Activated CD8-positive, alpha-beta memory T cell treated with anti-CD3 and anti-CD28 coated beads for 36 hours (primary cell): ENCODE results near the gene STIM1. TPM values are rescaled to one million over a fixed set of nuclear protein-coding genes. Genes with fewer than 3 reads are reported as not detected.

Source experiments
- CTCF ChIA-PET: fragments of 350-600 bp; sonication (Branson Sonifier 250); formaldehyde crosslinking; loops from one replicate; lab custom pipeline; 2021; ENCODE audit warnings: antibody characterized with exemption; lab: Charles Lee
- POLR2A ChIA-PET: fragments of 350-600 bp; sonication (Branson Sonifier 250); formaldehyde crosslinking; loops from one replicate; lab custom pipeline; 2021; ENCODE audit warnings: antibody characterized with exemption; lab: Charles Lee
- total RNA-seq, 2 experiments: library from RNA; stranded (reverse); gene quantifications; one replicate each; pipeline ENCODE4 v1.2.3, GENCODE V29; 2021

STIM1 gene
- total RNA-seq, 2 experiments from 2014 or later: 43.9 to 45.8 TPM

DNA sequence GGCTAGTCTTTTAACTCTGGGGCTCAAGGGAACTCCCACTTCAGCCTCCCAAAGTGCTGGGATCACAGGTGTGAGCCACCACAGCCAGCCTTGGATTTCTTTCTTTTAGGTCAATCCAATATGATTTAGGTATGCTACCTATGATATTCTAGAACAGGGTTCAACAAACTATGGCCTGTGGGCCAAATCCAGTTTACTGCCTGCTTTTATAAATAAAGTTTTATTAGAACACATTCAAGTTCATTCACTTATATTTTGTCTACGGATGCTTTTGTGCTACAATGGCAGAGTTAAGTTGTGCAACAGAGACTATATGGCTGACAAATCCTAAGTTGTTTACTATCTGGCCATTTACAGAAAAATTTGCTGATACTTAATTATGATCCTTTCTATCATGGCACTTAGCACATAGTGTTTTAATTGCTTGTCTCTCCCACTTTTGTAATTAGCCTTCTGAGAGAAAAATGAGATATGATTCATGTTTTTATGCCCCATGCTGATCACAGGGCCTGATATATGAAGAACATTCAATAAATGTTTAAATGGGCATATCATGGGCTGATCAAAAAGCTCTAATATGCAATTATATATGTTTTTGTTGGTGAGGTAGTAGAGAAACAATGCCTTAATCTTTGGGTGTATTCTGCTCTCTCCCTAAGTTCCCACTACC is 109.6 kb downstream of the STIM1 start:
- CTCF ChIA-PET: interaction anchor here (1.6 kb wide), 1 partner anchor 108 kb away, joined by 5 read pairs; no protein-coding TSS in a partner anchor
- POLR2A ChIA-PET: no interaction called here

DNA sequence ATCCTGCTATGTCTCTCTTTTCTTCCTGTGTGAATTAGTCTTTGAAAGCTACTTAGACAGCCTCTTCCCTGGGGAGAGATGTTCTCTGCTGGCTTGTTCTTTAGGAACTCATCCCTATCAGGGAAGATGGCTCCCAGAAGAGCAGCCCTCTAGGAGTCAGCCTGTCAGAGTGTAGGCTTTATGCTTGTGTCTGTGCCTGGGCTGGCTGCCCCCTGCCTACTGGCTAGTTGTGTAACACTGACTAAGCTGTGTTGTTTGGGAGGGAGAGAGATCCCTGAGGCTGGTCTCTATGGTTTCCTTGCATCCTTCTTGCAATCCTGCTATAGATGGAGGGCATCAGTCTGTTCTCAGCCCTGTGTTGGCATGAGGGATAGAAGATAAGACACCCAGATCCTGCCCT is 112.2 kb downstream of the STIM1 start:
- POLR2A ChIA-PET: no interaction called here
- CTCF ChIA-PET: interaction anchor here (1.1 to 1.4 kb wide), 2 partner anchors 20 to 113 kb away, joined by 3 to 6 read pairs; partner anchors contain the start of gene STIM1

DNA sequence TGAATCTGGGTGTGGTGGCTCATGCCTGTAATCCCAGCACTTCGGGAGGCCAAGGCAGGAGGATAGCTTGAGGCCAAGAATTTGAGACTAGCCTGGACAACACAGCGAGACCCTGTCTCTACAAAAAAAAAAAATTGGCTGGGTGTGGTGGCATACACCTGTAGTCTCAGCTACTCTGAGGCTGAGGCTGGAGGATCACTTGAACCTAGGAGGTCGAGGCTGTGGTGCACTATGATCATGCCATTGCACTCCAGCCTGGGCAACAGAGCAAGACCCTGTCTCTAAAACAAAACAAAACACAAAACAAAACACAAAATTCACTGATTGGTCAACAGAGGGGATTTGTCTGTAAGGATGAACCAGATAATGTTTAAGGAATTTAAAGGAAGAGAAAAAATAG is 113.7 kb downstream of the STIM1 start:
- CTCF ChIA-PET: interaction anchor here (2.1 kb wide), 1 partner anchor 10 kb away, joined by 6 read pairs; no protein-coding TSS in a partner anchor
- POLR2A ChIA-PET: no interaction called here

DNA sequence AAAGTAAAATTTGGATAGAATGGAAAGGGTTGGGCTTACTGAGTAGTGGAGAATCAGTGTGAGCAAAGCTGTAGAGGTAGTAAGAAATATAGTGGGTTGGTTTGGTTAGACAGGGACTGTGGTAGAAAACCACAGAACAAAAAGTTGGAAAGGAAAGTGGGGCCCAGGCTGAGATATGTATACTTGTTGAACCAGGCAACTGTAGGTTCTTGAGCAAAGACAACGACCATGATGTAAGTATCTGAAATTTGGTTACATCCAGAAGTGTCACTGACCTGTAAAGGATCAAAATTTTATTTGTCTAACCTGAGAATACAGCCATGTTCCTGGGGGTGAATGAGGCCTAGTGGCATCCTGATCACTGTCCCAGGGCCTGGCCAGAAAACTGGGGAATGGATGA is 114.1 kb downstream of the STIM1 start:
- ChIA-PET CTCF (interaction anchor here (0.5 to 2.1 kb wide), 4 partner anchors 9 to 115 kb away, joined by 3 to 6 read pairs (median 4); no protein-coding TSS in a partner anchor), POLR2A (interaction anchor here (0.7 kb wide), 1 partner anchor 59 kb away, joined by 3 read pairs; no protein-coding TSS in a partner anchor)

DNA sequence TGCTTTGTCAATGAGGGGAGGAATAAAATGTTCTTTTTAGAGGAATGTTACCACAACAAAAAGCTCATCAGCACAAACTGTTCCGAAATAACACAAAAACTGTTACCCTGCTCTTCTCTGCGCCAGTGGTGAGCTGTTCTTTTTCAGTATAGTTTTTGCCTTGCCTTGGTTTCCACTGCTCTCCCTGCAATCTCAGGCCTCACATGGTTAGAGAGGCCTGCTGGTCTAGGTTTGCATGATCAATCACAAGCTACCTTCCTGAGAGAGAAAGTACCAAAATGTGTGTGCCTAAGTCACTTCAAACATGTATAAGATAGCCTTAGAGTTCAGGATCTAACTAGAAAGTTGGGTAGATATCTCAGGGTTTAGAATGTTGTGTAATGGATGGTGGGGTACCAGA is 114.6 kb downstream of the STIM1 start:
- POLR2A ChIA-PET: interaction anchor here (0.7 kb wide), 1 partner anchor 59 kb away, joined by 3 read pairs; no protein-coding TSS in a partner anchor
- CTCF ChIA-PET: interaction anchor here (0.5 to 2.1 kb wide), 5 partner anchors 9 to 202 kb away, joined by 3 to 6 read pairs (median 3); no protein-coding TSS in a partner anchor

DNA sequence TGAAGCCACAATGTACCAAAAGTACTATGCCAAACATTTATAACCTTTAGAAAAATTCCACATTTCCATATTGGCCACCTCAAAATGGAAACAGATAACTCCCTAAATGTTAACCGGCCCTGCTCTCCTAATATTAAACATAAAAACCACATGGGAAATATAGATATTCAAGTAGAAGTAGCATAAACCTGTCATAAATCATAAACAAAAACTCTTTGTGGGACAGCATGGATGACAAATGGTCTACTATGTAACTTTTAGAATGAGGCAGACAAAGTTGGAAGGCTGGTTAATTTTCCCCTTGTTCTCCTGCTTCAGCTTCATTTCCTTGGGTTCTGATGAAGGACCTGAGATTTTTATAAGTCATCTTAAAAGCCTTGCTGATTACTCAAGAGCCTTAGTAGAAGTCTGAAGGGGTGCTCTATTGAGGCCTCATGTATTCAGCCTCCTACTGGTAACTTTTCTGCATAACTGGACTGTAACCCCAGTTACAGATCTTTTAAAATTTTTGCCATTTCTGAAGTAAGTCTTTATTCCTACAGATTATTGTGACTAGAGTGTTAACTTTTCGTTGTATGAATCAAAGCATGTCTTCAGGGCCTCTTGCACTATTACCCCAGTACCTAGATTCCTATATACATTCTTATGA is 116.4 kb downstream of the STIM1 start:
- CTCF ChIA-PET: interaction anchor here (0.8 to 0.9 kb wide), 2 partner anchors 117 to 209 kb away, joined by 3 to 4 read pairs; no protein-coding TSS in a partner anchor

DNA sequence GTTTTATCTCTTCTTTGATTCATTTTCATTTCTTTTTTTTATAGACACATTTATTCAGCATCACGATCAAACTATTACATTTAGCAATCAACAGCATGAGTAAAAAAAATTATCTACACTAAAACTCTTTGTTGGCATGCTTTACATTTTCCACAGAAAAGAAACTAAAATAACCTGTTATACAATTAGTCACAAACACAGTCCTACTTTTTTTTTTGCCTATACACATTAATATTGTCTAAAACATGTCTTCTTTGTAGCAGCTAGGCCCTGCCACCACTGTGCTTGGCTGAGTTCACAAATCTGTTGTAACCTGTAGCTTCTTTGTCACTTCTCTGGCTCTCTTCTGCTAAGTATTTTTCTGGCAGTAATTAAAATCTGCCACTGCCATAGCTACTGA is 117.0 kb downstream of the STIM1 start:
- POLR2A ChIA-PET: no interaction called here
- CTCF ChIA-PET: interaction anchor here (0.8 to 0.9 kb wide), 2 partner anchors 118 to 209 kb away, joined by 3 to 4 read pairs; no protein-coding TSS in a partner anchor

More for the DNA sequence above, 116.4 kb downstream of the STIM1 start:
- POLR2A ChIA-PET: no interaction called here

DNA sequence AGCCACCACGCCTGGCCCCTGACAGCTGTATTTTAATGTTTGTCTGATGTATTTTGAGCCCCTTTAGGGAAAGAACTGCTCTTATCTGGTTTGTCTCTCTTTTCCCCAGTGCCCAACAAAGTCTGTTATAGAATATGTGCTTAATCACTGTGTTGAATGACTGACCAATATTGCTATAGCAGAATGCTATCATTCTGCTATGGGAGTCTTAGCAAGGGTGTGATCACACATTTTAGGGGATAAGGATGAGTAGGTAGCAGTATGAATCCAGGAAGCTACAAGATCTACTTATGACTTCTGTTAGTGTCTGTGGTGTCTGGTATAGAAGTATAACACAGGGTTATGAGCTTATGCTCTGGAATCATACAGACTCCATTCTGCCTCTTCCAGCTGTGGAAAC is 121.6 kb downstream of the STIM1 start:
- CTCF ChIA-PET: interaction anchor here (1.0 kb wide), 1 partner anchor 122 kb away, joined by 4 read pairs; the partner anchor contains the start of gene STIM1
- POLR2A ChIA-PET: no interaction called here

DNA sequence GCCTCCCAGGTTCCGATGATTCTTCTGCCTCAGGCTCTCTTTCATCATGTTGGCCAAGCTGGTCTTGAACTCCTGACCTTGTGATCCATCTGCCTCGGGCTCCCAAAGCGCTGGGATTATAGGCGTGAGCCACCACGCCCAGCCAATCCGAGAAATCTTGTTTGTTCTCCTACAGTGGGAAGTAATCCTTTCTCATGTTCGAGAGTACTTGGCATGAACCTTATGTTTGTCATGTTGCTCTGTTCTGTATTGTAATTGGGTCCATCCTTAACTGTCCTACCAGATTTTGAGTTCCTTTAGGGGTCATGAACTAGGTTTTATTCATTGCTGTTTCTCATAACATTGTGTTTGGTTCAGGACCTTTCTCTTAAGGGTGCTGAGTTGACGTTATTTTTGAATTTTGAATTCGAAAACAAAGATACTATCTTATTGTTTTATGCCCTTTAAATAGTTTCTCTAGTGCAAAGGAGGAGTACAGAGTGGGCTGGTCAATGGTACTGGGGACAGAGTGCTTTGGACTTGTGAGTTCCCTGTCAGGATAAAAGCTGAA is 125.7 kb downstream of the STIM1 start:
- CTCF ChIA-PET: interaction anchor here (1.0 to 2.0 kb wide), 2 partner anchors 92 to 126 kb away, joined by 3 to 5 read pairs; no protein-coding TSS in a partner anchor
- POLR2A ChIA-PET: no interaction called here

DNA sequence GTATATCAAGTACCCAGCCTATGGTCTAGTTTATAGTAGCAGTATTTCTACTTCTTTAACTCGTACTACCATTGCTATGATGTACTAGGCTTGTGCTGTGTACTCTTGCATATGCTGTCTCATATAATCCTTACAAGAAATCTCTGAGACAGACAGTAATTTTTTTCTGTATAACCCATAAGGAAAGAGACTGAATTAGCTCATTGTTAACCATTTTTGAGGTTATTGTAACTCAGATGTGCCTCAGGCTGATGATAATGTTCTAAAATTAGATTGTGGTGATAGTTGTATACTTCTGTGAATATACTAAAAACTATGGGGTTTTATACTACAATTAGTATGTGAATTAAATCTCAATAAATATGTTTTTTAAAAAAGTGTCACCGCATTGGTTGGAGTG is 127.0 kb downstream of the STIM1 start:
- CTCF ChIA-PET: interaction anchor here (1.3 to 2.0 kb wide), 2 partner anchors 90 to 128 kb away, joined by 3 to 5 read pairs; no protein-coding TSS in a partner anchor
- POLR2A ChIA-PET: no interaction called here

DNA sequence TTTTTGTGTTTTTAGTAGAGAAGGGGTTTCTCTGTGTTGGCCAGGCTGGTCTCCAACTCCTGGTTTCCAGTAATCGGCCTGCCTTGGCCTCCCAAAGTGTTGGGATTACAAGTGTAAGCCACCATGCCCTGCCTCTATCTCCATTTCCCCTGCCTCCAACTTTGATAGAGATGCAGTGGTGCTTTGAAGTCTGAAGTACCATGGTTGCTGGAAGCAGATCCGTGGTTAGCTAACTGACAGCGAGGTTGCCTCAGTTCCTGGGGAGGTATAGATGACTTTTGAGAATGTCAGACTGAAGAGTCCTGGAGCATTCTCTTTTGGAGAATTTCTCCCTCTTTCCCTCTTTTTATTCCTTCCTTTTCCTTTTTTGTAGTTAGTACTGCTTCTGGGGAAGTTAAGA is 127.6 kb downstream of the STIM1 start:
- ChIA-PET POLR2A (no interaction called here), CTCF (interaction anchor here (1.0 to 2.0 kb wide), 3 partner anchors 90 to 133 kb away, joined by 3 to 5 read pairs (median 3); no protein-coding TSS in a partner anchor)

DNA sequence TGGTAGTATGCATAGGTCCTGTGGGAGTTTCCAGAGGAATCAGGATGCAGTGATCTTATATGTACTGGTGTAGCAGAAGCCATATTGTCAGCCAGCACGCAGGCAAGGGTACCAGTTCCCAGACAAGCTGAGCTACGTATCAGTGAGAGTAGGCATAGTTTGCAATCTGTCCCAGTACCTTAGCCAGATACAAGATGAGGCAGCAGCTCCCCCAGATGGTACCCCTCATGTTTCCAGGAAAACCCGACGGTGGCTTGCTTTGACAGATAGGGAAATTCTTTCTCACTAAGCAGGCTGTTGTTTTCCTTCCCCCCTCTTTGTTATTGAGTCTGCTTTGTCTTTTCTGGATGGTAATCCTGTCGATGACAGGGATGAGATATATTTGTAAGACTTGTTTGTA is 129.4 kb downstream of the STIM1 start:
- CTCF ChIA-PET: interaction anchor here (0.6 to 1.6 kb wide), 5 partner anchors 88 to 135 kb away, joined by 3 to 4 read pairs (median 4); partner anchors contain the start of gene STIM1
- POLR2A ChIA-PET: no interaction called here

DNA sequence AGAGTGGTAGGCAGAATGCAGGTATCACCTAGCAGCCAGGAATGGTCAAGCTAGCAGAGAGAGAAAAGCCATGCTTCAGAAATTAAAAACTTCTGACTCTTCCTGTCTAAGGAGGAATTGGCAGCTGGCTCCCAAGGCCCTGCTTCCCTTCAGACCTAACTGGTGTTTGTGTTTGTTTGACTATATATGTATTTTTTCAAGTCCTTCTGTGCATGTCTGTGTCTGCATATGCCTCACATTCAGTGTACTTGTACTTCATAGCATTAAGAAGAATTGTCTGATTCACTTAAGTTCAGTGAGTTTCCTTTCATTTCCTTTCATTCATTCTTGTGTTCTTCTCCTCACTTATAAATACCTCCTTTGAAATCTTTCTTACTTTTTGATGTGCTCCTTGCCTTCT is 130.2 kb downstream of the STIM1 start:
- ChIA-PET CTCF (interaction anchor here (1.6 kb wide), 1 partner anchor 136 kb away, joined by 3 read pairs; no protein-coding TSS in a partner anchor), POLR2A (no interaction called here)

DNA sequence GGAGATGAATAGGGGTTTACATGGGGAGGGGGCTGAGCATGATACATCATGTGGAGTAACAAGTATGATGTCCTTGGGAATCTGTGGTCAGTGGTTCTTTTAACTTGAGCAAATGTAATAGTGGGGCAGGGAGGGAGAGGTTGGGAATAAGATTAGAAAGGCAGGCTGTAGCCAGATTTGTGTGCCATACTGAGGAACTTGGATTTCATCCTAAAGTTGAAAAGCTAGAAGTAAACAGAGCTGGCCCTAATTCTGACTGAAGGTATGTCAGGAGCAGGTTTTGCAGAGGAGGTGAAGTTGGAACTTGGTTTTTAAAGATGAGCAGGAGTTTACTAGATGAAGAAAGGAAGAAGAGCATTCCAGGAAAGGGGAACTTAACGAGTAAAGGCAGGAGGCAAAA is 130.8 kb downstream of the STIM1 start:
- CTCF ChIA-PET: interaction anchor here (1.6 kb wide), 1 partner anchor 136 kb away, joined by 3 read pairs; no protein-coding TSS in a partner anchor
- POLR2A ChIA-PET: no interaction called here

DNA sequence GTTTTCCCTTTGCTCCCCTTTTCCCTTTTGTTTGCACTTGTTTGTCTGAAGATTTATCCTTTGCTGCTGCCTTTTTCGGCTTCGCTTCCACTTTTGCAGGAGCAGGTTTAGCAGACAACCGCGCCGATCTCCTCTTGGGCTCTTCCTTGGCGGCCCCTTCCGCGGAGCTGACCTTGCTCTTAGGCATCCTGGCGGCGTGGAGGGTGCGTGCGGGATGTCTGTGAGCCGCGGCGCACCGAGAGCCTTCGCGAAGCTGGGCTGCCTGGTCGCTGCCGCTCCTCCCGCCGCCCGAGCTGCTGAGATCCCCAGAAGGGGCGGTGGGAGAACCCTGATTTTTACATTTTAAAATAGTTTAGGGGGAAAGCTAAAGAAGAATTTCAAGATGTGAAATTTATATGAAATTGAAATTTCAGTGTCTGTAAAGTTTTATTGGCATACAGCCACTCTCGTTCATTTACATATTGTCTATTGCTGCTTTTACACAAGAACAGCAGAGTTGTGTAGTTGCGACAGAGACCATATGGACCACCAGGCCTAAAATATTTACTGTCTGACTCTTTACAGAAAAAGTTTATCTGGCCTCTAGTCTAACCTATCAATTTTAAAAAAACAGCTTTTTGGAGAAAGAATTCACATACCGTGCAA is 133.9 kb downstream of the STIM1 start:
- ChIA-PET POLR2A (interaction anchor here (1.0 kb wide), 1 partner anchor 135 kb away, joined by 3 read pairs; no protein-coding TSS in a partner anchor), CTCF (interaction anchor here (1.2 kb wide), 1 partner anchor 134 kb away, joined by 4 read pairs; the partner anchor contains the start of gene STIM1)

DNA sequence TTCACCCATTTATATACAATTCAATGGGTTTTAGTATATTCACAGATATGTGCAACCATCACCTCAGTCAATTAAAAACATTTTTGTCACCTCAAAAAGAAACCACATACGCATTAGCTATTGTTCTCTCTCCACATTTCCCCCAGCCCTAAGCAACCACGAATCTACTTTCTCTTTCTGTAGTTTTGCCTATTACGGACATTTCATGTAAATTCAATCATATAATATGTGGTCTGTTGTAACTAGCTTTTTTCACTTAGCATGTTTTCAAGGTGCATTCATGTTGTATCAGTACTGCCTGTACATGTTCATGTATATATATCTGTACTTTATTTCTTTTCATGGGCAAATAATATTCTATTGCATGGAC is 134.4 kb downstream of the STIM1 start:
- POLR2A ChIA-PET: interaction anchor here (1.0 kb wide), 1 partner anchor 136 kb away, joined by 3 read pairs; no protein-coding TSS in a partner anchor

DNA sequence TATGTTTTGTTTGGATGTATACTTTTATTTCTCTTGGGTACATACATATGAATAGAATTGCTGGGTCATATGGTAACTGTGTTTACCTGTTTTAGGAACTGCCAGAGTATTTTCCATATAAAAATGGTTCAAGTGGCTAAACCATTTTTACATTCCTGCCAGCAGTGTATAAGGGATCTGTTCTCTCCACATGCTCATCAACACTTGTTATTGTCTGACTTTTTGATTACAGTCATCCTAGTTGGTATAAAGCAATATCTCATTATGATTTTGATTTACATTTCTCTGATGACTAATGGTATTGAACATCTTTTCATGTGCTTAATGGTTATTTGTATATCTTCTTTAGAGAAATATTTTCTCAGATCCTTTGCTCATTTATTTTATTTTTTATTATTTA is 134.9 kb downstream of the STIM1 start:
- POLR2A ChIA-PET: no interaction called here
- CTCF ChIA-PET: interaction anchor here (0.7 kb wide), 1 partner anchor 136 kb away, joined by 3 read pairs; no protein-coding TSS in a partner anchor

More for the DNA sequence above, 134.4 kb downstream of the STIM1 start:
- CTCF ChIA-PET: interaction anchor here (1.2 kb wide), 1 partner anchor 135 kb away, joined by 4 read pairs; the partner anchor contains the start of gene STIM1

DNA sequence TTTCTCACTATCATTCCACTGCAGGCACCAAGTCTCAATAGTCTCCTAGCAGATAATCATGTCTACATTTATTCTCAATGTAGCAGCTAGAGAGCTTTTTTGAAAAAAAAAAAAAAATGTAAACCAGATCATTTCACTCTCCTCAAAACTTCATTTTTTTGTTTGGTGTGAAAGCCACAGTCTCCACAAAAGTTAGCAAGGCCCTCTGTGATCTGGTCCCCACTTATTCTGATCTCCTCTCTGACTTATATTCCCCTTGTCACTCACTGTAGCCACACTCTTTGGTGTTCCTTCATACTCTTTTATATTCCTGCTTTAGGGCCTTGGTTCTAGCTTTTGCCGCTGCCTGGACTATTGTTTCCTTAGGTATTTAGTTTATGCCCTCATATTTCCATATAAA is 137.5 kb downstream of the STIM1 start:
- CTCF ChIA-PET: interaction anchor here (0.9 kb wide), 1 partner anchor 19 kb away, joined by 4 read pairs; no protein-coding TSS in a partner anchor
- POLR2A ChIA-PET: no interaction called here
